ENCODE data around the gene DCBLD1.

DNA sequence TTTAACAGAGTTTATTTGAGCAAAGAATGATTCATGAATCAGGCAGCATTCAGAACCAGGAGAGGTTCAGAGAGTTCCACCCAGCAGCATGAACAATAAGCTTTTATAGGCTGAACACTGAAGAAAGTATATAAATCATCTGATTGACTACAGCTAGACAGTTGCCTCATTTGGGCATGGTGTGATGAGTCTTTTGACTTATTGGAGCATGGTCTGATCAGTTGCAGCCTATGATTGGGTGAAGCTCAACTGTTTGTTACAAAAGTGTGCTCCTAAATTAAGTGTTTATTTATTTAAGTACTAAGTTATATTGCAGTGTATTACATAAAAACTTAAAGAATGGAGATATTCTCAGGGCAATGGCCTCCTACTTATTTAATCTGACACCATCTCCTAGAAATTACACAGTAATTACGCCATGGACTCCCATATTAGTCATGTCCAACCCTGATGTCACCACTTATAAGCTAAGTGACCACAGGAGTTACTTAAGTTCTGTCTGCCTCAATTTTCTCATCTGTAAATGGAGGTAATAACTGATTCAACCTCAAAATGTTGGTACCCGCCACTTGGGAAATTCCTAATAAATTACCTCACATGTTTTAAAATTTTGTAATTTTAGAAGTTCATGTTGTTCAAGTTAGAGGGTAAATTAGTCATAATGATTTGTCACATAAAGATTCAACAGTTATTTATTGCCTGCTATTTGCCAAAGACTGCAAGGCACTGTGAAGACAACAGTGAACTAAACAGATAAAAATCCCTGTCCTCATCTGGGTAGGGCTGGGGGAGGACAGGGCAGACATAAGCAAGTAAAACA lies 41.6 kb upstream of the DCBLD1 start:
- TF ChIP-seq, protein P1, sequence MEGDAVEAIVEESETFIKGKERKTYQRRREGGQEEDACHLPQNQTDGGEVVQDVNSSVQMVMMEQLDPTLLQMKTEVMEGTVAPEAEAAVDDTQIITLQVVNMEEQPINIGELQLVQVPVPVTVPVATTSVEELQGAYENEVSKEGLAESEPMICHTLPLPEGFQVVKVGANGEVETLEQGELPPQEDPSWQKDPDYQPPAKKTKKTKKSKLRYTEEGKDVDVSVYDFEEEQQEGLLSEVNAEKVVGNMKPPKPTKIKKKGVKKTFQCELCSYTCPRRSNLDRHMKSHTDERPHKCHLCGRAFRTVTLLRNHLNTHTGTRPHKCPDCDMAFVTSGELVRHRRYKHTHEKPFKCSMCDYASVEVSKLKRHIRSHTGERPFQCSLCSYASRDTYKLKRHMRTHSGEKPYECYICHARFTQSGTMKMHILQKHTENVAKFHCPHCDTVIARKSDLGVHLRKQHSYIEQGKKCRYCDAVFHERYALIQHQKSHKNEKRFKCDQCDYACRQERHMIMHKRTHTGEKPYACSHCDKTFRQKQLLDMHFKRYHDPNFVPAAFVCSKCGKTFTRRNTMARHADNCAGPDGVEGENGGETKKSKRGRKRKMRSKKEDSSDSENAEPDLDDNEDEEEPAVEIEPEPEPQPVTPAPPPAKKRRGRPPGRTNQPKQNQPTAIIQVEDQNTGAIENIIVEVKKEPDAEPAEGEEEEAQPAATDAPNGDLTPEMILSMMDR (conservative IDR thresholded peaks at IDR 0.05; ENCODE audit: low read depth, low read length) = no peak
- no peak for TF ChIP-seq EZH2 (IDR thresholded peaks at IDR 0.05; ENCODE audit: borderline replicate concordance, low read depth, low read length, poor library complexity, severe bottlenecking)

All from A673 (cell line).